Activated CD4-positive, alpha-beta T cell treated with anti-CD3 and anti-CD28 coated beads for 36 hours (primary cell): ENCODE results near the gene CCNF. TPM values are rescaled to one million over a fixed set of nuclear protein-coding genes. Genes with fewer than 3 reads are reported as not detected.
"Not testable (repeated sequence)": the region's sequence is repeated elsewhere in the genome, so short reads cannot be mapped to it uniquely, and the experiment has no call there.

Experiments used
- ATAC-seq: fragments of 200-7000 bp; cut with Tn5 transposase; one replicate; pipeline ENCODE4 v1.10.0; 2021; ENCODE audit warnings: mild to moderate bottlenecking, moderate library complexity
- CTCF ChIA-PET: fragments of 350-600 bp; sonication (Branson Sonifier 250); formaldehyde crosslinking; loops from one replicate; lab custom pipeline; 2021; ENCODE audit warnings: antibody characterized with exemption; lab: Charles Lee
- POLR2A ChIA-PET: fragments of 350-600 bp; sonication (Branson Sonifier 250); formaldehyde crosslinking; loops from one replicate; lab custom pipeline; 2021; ENCODE audit warnings: antibody characterized with exemption, inconsistent platforms; lab: Charles Lee
- DNase-seq: peaks from one replicate; pipeline ENCODE4 v3.0.0-alpha.2; 2020
- H3K27ac Mint-ChIP-seq: one replicate; pipeline ENCODE4 v1.8.0; 2021; ENCODE audit warnings: mixed read lengths
- H3K27me3 Mint-ChIP-seq: one replicate; pipeline ENCODE4 v1.8.0; 2021; ENCODE audit warnings: mixed read lengths
- H3K36me3 Mint-ChIP-seq: one replicate; pipeline ENCODE4 v1.8.0; 2021; ENCODE audit warnings: low read depth, mixed read lengths
- H3K4me1 Mint-ChIP-seq: one replicate; pipeline ENCODE4 v1.8.0; 2021; ENCODE audit warnings: mixed read lengths
- H3K4me3 Mint-ChIP-seq: one replicate; pipeline ENCODE4 v1.8.0; 2021; ENCODE audit warnings: mild to moderate bottlenecking, moderate library complexity, mixed read lengths
- H3K9me3 Mint-ChIP-seq: one replicate; pipeline ENCODE4 v1.8.0; 2021; ENCODE audit warnings: low read depth, mixed read lengths
- intact Hi-C, 2 experiments: fragments of 100-400 bp; cut with DNase I in 1 of 2; cut with micrococcal nuclease in 1 of 2; formaldehyde crosslinking; loops; one replicate each; pipeline versions ENCODE4 v1.14.2 to v1.15.1; 2022 to 2024; cut with DNase I, micrococcal nuclease
- total RNA-seq, 2 experiments: library from RNA; stranded (reverse); gene quantifications; one replicate each; pipeline ENCODE4 v1.2.3, GENCODE V29; 2021

CCNF gene, protein sequence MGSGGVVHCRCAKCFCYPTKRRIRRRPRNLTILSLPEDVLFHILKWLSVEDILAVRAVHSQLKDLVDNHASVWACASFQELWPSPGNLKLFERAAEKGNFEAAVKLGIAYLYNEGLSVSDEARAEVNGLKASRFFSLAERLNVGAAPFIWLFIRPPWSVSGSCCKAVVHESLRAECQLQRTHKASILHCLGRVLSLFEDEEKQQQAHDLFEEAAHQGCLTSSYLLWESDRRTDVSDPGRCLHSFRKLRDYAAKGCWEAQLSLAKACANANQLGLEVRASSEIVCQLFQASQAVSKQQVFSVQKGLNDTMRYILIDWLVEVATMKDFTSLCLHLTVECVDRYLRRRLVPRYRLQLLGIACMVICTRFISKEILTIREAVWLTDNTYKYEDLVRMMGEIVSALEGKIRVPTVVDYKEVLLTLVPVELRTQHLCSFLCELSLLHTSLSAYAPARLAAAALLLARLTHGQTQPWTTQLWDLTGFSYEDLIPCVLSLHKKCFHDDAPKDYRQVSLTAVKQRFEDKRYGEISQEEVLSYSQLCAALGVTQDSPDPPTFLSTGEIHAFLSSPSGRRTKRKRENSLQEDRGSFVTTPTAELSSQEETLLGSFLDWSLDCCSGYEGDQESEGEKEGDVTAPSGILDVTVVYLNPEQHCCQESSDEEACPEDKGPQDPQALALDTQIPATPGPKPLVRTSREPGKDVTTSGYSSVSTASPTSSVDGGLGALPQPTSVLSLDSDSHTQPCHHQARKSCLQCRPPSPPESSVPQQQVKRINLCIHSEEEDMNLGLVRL
- total RNA-seq, result 10 to 100 TPM; 52.2 to 53.4 TPM

DNA sequence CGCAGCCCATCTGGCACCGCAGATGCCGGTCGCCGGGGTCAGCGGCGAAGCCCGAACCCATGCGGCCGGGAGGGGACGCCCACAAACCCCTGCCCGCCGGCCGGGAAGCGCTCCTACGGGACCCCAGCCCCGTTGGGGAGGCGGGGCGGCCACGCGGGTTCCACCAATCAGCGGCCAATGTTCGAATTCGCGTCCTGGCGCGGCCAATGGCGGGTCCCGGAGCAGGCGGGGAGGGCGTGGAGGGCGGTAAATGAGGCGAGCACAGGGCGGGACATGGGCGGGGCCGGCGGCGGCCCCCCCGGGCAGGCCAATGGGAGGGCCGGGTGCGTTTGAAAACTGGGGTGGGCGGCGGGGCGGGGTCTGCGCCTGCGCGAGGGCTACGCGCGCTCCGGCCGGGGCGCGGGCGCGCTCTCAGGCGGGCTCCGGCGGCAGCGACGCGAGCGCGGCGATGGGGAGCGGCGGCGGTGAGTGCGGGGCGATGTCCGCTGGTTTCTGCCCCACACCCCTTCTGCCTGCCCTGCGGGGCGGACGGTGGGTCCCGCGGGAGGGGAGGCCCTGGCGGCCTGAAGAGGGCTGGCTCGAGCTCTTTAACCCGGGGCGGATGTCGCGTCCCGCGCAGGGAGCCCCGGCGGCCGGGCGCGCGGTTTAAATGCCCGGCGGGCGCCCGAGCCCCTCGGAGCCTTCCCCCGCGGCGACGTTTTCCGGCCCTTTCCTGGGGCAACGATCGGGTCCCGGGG, at the start of gene CCNF:
TSS of gene CCNF (plus strand) at position 414 of the 737 bp plus-strand sequence. CDS start at position 449, 35 bp downstream.
- intact Hi-C loops, result loop anchor here (1.0 to 5.0 kb wide), 23 partner anchors 31 to 486 kb away; partner anchors contain the start of genes ABCA3 (in 2 of the 2), AMDHD2 (in 1 of the 2), ATP6V0C (in 1 of the 2) and E4F1 (in 1 of the 2)
- peaks cover 16% of the 10 kb centered on the region for H3K4me1 Mint-ChIP-seq
- H3K36me3 Mint-ChIP-seq, result peaks cover 30% of the 10 kb centered on the region
- H3K27me3 Mint-ChIP-seq, result no peaks in the 10 kb centered on the region
- peak; percentile 99 for DNase-seq
- ChIA-PET POLR2A (interaction anchor here (1.2 kb wide), 1 partner anchor 30 kb away, joined by 3 read pairs; no protein-coding TSS in a partner anchor), CTCF (interaction anchor here (0.6 to 1.5 kb wide), 6 partner anchors 30 to 477 kb away, joined by 3 read pairs; partner anchors contain the start of gene ABCA3)
- ATAC-seq, result peak; percentile 97
- peak within 1 kb of the TSS; percentile 76 for H3K27ac Mint-ChIP-seq
- H3K9me3 Mint-ChIP-seq, result no peaks in the 10 kb centered on the region
- H3K4me3 Mint-ChIP-seq, result peak within 1 kb of the TSS; percentile 97

DNA sequence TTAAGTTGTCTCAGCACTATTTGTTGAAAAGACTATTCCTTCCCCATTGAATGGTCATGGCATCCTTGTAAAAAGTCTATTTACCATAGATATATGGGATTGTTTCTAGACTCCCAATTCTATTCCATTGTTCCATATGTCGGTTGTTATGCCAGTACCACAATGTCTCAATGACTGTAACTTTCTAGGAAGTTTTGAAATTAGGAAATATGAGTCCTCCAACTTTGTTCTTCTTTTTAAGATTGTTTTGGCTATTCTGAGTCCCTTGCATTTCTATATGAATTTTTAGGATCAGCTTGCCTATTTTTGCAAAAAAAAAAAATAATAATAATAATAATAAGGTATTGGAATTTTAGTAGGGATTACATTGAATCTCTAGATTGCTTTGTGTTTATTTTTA, 45.7 kb upstream of the CCNF start:
- Mint-ChIP-seq H3K27me3 (peaks cover 8% of the 10 kb centered on the region), H3K36me3 (no peaks in the 10 kb centered on the region), H3K27ac (no peak overlapping the region), H3K4me3 (no peak overlapping the region), H3K4me1 (no peaks in the 10 kb centered on the region), H3K9me3 (no peaks in the 10 kb centered on the region)
- POLR2A ChIA-PET, result no interaction called here
- ATAC-seq (no peak), DNase-seq (no peak)
- CTCF ChIA-PET, result interaction anchor here (0.6 to 0.7 kb wide), 2 partner anchors 13 to 122 kb away, joined by 3 read pairs; no protein-coding TSS in a partner anchor
- intact Hi-C loops, result no loop called here

DNA sequence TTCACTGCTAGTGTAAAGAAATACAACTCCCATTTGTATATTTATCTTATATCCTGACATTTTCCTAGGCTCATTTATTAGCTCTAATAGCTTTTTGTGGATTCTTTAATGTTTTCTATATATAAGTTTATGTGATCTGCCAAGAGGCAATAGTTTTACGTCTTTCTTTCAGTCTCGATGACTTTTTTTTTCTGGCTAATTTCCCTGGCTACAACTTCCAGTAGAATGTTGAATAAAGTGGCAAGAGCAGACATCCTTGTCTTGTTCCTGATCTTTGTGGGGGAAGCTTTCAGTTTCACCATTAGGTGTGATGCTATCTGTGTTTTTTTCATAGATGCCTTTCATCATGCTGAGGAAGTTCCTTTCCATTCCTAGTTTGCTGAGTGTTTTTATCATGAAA, 44.8 kb upstream of the CCNF start:
- intact Hi-C loops, result no loop called here
- H3K36me3 Mint-ChIP-seq, result no peaks in the 10 kb centered on the region
- ATAC-seq, result no peak
- H3K27me3 Mint-ChIP-seq, result peaks cover 8% of the 10 kb centered on the region
- ChIA-PET POLR2A (no interaction called here), CTCF (interaction anchor here (0.7 kb wide), 1 partner anchor 1094 kb away, joined by 3 read pairs; no protein-coding TSS in a partner anchor)
- DNase-seq, result no peak
- no peaks in the 10 kb centered on the region for H3K4me1 Mint-ChIP-seq
- no peak overlapping the region for H3K4me3 Mint-ChIP-seq
- no peaks in the 10 kb centered on the region for H3K9me3 Mint-ChIP-seq
- H3K27ac Mint-ChIP-seq, result no peak overlapping the region

DNA sequence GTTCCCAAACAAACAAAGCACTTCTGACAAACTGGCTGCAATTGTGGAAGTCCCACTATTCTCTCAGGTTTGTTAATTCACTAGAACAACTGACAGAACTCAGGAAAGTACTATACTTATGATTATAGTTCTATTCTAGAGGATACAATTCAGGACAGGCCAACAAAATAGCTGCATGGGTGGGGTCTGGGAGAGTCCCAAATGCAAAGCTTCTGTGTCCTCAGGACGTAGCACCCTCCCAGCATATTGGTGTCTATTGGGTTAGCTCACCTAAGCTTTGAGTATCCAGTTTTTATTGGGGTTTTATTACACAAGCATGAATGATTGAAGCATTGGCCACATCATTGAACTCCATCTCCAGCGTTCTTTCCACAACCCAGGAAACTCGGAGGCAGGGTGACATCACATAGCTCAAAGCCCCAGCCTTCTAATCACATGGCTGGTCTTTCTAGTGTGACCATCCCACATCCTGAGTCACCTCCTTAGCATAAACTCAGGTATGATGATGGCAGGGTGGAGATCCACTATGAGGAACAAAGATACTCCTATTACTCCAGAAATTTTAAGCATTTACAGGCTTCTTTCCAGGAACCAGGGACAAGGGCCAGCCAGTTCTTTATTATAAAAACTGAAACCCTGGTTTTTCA, 43.9 kb upstream of the CCNF start:
- no peak overlapping the region for H3K4me3 Mint-ChIP-seq
- intact Hi-C loops, result no loop called here
- H3K36me3 Mint-ChIP-seq, result no peaks in the 10 kb centered on the region
- CTCF ChIA-PET, result interaction anchor here (0.6 to 0.7 kb wide), 2 partner anchors 9 to 456 kb away, joined by 3 read pairs; no protein-coding TSS in a partner anchor
- H3K4me1 Mint-ChIP-seq, result no peaks in the 10 kb centered on the region
- H3K27me3 Mint-ChIP-seq, result peaks cover 8% of the 10 kb centered on the region
- POLR2A ChIA-PET, result no interaction called here
- H3K9me3 Mint-ChIP-seq, result no peaks in the 10 kb centered on the region
- no peak overlapping the region for H3K27ac Mint-ChIP-seq
- ATAC-seq, result no peak
- DNase-seq, result no peak

DNA sequence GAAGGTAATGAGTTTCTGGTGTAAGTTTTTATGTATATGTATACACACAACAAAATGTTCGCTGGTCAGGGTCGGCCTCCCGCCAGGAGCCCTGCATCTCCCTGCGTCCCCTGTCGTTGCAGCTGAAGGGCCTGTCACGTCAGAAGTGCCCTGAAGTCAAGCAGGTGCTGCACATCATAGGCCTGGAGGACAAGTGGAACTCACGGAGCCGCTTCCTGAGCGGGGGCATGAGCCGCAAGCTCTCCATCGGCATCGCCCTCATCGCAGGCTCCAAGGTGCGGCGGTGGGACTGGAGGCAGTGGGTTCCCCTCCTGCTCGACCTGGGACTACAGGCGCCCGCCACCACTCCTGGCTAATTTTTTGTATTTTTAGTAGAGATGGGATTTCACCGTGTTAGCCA, 43.3 kb upstream of the CCNF start:
- intact Hi-C loops, H3K36me3 Mint-ChIP-seq, H3K4me3 Mint-ChIP-seq, H3K27me3 Mint-ChIP-seq, H3K27ac Mint-ChIP-seq, POLR2A ChIA-PET, H3K9me3 Mint-ChIP-seq, H3K4me1 Mint-ChIP-seq, DNase-seq, ATAC-seq: not testable (repeated sequence)
- CTCF ChIA-PET, result interaction anchor here (0.6 kb wide), 1 partner anchor 457 kb away, joined by 3 read pairs; no protein-coding TSS in a partner anchor

DNA sequence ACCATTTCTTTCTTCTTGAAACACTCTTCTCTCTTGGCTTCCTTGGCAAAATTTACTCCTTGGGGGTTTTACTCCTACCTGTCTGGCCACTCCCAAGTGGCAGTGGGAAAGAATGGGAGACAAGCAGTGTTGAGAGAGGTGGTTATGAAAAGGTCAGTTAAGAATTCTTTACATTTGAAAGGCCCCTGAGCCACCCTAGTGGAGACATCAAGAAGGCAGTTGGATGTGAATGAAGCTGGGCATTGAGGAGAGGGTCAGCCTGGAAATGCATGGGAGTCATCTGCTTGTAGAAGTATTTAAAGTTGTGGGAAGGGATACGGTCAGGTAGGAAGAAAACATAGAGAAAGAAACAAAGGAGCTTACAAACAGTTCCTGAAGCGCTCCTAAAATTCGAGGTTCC, 42.3 kb upstream of the CCNF start:
- DNase-seq (no peak), ATAC-seq (no peak)
- Mint-ChIP-seq H3K36me3 (no peaks in the 10 kb centered on the region), H3K9me3 (no peaks in the 10 kb centered on the region), H3K27ac (no peak overlapping the region), H3K4me1 (no peaks in the 10 kb centered on the region), H3K4me3 (no peak overlapping the region), H3K27me3 (peaks cover 7% of the 10 kb centered on the region)
- intact Hi-C loops, result no loop called here
- ChIA-PET CTCF (interaction anchor here (0.5 to 0.9 kb wide), 3 partner anchors 9 to 727 kb away, joined by 3 read pairs; no protein-coding TSS in a partner anchor), POLR2A (no interaction called here)

DNA sequence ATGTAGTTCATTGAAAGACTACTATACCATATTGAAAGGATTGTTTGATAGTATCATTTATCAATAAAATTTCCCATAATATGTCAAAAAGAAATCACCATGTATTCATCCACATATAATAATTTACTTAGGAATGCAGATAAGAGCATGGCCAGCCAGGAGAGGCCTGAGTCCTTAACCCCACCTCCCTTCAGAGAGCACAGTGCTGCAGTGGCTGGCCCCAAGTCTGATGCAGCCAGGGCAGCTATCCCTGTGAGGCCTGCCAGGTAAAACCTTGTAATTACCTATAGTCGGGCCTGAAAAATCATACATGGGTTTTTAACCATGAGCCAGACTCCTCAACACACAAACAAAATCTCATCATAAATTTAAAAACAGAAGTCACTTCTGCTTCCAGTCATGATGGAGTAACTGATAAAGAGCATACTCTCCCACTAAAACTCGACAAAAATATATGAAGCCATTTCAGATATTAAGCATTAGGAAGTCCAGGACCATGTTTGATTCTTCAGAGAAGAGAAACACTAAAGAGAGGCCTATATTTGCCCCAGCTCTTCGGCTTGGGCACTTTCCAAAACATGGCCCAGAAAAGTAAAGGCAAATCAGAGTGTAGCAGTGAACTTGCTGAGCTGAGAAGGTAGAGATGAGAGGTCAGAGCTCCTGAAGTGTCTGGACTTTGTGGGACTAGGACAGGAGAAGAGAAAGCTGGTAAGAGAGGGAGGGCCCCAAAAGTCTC, 40.9 kb upstream of the CCNF start:
- ChIA-PET POLR2A (no interaction called here), CTCF (interaction anchor here (0.6 to 1.6 kb wide), 4 partner anchors 26 to 475 kb away, joined by 3 to 4 read pairs (median 4); no protein-coding TSS in a partner anchor)
- H3K9me3 Mint-ChIP-seq, result no peaks in the 10 kb centered on the region
- H3K4me3 Mint-ChIP-seq, result no peak overlapping the region
- no peaks in the 10 kb centered on the region for H3K4me1 Mint-ChIP-seq
- H3K27ac Mint-ChIP-seq, result no peak overlapping the region
- ATAC-seq (no peak), DNase-seq (no peak)
- no peaks in the 10 kb centered on the region for H3K36me3 Mint-ChIP-seq
- H3K27me3 Mint-ChIP-seq, result peaks cover 4% of the 10 kb centered on the region
- intact Hi-C loops, result no loop called here

DNA sequence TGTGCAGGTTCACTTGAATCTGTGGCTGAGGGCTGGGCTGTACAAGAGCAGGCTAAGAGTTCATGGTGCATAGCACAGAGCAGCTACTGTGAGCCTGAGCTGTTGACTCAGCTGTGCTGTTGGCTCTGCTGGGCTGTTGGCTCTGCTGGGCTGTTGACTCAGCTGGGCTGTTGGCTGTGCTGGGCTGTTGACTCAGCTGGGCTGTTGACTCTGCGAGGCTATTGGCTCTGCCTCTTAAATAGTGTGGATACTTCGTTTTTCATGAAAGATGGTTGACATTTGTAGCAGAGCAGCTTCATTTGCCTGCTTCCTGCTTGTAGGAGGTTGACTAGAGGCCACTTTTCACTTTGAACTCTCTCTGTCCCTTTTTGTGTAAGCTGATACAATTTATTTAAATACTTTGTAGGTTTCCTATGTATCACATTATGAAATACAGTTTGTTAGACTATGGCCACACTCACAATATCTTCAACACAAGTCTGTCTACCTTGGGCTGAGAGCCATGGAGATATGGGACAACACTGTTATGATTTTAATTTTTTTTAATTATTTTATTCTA, 40.3 kb upstream of the CCNF start:
- peaks cover 4% of the 10 kb centered on the region for H3K27me3 Mint-ChIP-seq
- CTCF ChIA-PET, result interaction anchor here (0.6 to 1.6 kb wide), 3 partner anchors 25 to 124 kb away, joined by 3 to 4 read pairs (median 3); no protein-coding TSS in a partner anchor
- ATAC-seq (peak; percentile 60), DNase-seq (peak; percentile 9)
- intact Hi-C loops, result no loop called here
- no peaks in the 10 kb centered on the region for H3K36me3 Mint-ChIP-seq
- no peak overlapping the region for H3K27ac Mint-ChIP-seq
- no peaks in the 10 kb centered on the region for H3K4me1 Mint-ChIP-seq
- H3K4me3 Mint-ChIP-seq, result no peak overlapping the region
- H3K9me3 Mint-ChIP-seq, result no peaks in the 10 kb centered on the region
- POLR2A ChIA-PET, result no interaction called here

DNA sequence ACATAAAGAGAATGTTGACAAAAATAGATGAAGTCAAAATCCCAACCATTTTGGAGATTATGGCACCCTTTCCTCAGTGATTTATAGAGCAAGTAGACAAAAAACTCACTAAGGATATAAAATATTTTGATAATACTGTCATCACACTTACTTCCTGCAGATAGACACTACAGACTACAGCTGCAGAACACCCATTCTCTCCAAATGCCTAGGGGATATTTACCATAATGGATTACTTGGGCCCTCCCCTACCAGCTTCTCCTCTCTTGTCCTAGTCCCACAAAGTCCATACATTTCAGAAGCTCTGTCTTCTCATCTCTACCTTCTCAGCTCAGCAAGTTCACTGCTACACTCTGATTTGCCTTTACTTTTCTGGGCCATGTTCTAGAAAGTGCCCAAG, 37.2 kb upstream of the CCNF start:
- Mint-ChIP-seq H3K36me3 (no peaks in the 10 kb centered on the region), H3K27ac (no peak overlapping the region), H3K4me1 (no peaks in the 10 kb centered on the region), H3K27me3 (peaks cover under 1% of the 10 kb centered on the region), H3K9me3 (no peaks in the 10 kb centered on the region), H3K4me3 (no peak overlapping the region)
- POLR2A ChIA-PET, result no interaction called here
- CTCF ChIA-PET, result interaction anchor here (0.6 kb wide), 1 partner anchor 641 kb away, joined by 3 read pairs; no protein-coding TSS in a partner anchor
- ATAC-seq (no peak), DNase-seq (no peak)
- intact Hi-C loops, result no loop called here

DNA sequence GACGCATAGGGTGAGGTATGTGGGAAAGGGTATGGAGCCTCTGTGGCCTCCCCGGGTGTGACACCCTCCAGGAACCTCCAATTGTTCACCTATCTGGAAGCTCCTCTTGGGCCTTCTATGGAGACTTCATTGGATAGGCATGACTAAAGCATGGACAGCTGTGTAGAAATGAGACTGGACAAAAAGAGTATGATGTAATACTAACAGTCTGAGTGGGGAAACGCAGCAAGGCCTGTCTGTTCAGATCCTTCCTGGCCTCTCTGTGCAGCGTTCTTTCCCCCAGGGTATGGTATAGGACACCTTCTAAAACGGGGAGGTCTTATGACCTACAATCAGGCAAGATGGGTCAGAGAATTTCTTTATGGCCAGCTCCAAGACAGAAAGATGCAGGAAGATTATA, 30.7 kb upstream of the CCNF start:
- no peaks in the 10 kb centered on the region for H3K9me3 Mint-ChIP-seq
- H3K36me3 Mint-ChIP-seq, result no peaks in the 10 kb centered on the region
- H3K27ac Mint-ChIP-seq, result no peak overlapping the region
- ChIA-PET CTCF (no interaction called here), POLR2A (no interaction called here)
- no peak overlapping the region for H3K4me3 Mint-ChIP-seq
- ATAC-seq, result no peak
- DNase-seq, result no peak
- H3K27me3 Mint-ChIP-seq, result no peaks in the 10 kb centered on the region
- H3K4me1 Mint-ChIP-seq, result no peaks in the 10 kb centered on the region
- intact Hi-C loops, result no loop called here
